Smooth muscle cell (in vitro differentiated cells): ENCODE measurements around the gene GMIP. TPM values are rescaled to one million over a fixed set of nuclear protein-coding genes. Genes with fewer than 3 reads are reported as not detected.
"Not testable (repeated sequence)": the region's sequence is repeated elsewhere in the genome, so short reads cannot be mapped to it uniquely, and the experiment has no call there.

Source experiments
- DNase-seq: peaks from one replicate; lab custom pipeline; 2025; ENCODE audit not compliant: unreplicated experiment; lab: John Stamatoyannopoulos, UW
- H2AFZ ChIP-seq: fragments of 200-600 bp; sonication (generic); 2 replicates; pipeline ENCODE4 v1.6.0; 2016; ENCODE audit warnings: antibody characterized with exemption, low read depth, mild to moderate bottlenecking
- H3F3A ChIP-seq: fragments of 200-600 bp; sonication (generic); 2 replicates; pipeline ENCODE4 v1.6.0; 2017; ENCODE audit warnings: antibody characterized with exemption, low read depth
- H3K27ac ChIP-seq: fragments of 200-600 bp; sonication (generic); 2 replicates; pipeline ENCODE4 v1.5.1; 2016; ENCODE audit warnings: low read depth, mild to moderate bottlenecking
- H3K27me3 ChIP-seq: fragments of 200-600 bp; sonication (generic); 2 replicates; pipeline ENCODE4 v1.6.1; 2016; ENCODE audit warnings: low read depth, mild to moderate bottlenecking
- H3K36me3 ChIP-seq: fragments of 200-600 bp; sonication (generic); 2 replicates; pipeline ENCODE4 v1.5.1; 2016; ENCODE audit warnings: low read depth
- H3K4me1 ChIP-seq: fragments of 200-600 bp; sonication (generic); 2 replicates; pipeline ENCODE4 v1.5.1; 2016; ENCODE audit warnings: low read depth
- H3K4me2 ChIP-seq: fragments of 200-600 bp; sonication (generic); 2 replicates; pipeline ENCODE4 v1.6.0; 2016; ENCODE audit warnings: mild to moderate bottlenecking
- H3K4me3 ChIP-seq: fragments of 200-600 bp; sonication (generic); 2 replicates; pipeline ENCODE4 v1.5.1; 2016; ENCODE audit warnings: mild to moderate bottlenecking
- H3K79me2 ChIP-seq: fragments of 200-600 bp; sonication (generic); 2 replicates; pipeline ENCODE4 v1.6.0; 2016; ENCODE audit warnings: low read depth, mild to moderate bottlenecking
- H3K9ac ChIP-seq: fragments of 200-600 bp; sonication (generic); 2 replicates; pipeline ENCODE4 v1.6.0; 2016; ENCODE audit warnings: low read depth
- H3K9me3 ChIP-seq: fragments of 200-600 bp; sonication (generic); replicated peaks from 2 replicates; pipeline ENCODE4 v1.5.1; 2016; ENCODE audit warnings: low read depth
- H4K20me1 ChIP-seq: fragments of 200-600 bp; sonication (generic); 2 replicates; pipeline ENCODE4 v1.6.0; 2016; ENCODE audit warnings: low read depth
- CTCF ChIP-seq: fragments of 200-600 bp; sonication (generic); IDR thresholded peaks from 2 replicates; pipeline ENCODE4 v1.5.1; 2017; ENCODE audit warnings: borderline replicate concordance, mild to moderate bottlenecking, antibody characterized with exemption; ENCODE audit not compliant: insufficient read depth, poor library complexity, severe bottlenecking
- WGBS: methylation state at CpG from one replicate; pipeline ENCODE4 v1.1.7; 2016; ENCODE audit warnings: low lambda C conversion rate; 5-methylcytosine and 5-hydroxymethylcytosine counted together
- polyA plus RNA-seq: library from polyadenylated mRNA; unstranded; fragments of >200 nt; fragmentation: Nextera tagmentation; extraction: Ambion mirVana; gene quantifications from 2 replicates; pipeline ENCODE4 v1.2.1, GENCODE V29; 2016
- total RNA-seq: library from RNA; depleted of rRNA; stranded (reverse); fragments of >200 nt; gene quantifications from 2 replicates; pipeline ENCODE4 v1.2.3, GENCODE V29; 2014

GMIP gene
- total and polyA plus RNA-seq, 2 experiments from 2014 or later, result 3.9 to 19.5 TPM

DNA sequence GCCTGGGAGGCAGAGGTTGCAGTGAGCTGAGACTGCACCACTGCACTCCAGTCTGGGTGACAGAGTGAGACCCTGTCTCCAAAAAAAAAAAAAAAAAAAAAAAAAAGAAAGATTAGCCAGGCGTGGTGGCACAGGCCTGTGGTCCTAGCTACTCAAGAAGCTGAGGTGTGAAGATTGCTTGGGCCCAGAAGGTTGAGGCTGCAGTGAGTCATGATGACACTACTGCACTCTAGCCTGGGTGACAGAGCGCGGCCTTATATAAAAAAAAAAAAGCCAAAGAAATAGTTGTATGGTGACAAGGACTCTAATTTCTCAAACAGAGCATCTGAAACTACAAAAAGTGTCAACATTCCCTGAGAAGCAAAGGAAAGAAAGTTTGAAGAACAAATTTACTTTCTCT, 28.4 kb downstream of the GMIP start:
- no peaks in the 10 kb centered on the region for H3K79me2 ChIP-seq
- H3K4me2 ChIP-seq, result no peak overlapping the region
- H3K9ac ChIP-seq, result no peak overlapping the region
- no peaks in the 10 kb centered on the region for H3K9me3 ChIP-seq
- no peaks in the 10 kb centered on the region for H3K4me1 ChIP-seq
- no peaks in the 10 kb centered on the region for H3K36me3 ChIP-seq
- H3K4me3 ChIP-seq, result no peak overlapping the region
- H2AFZ ChIP-seq, result no peak overlapping the region
- no peaks in the 10 kb centered on the region for H3K27me3 ChIP-seq
- no peaks in the 10 kb centered on the region for H3F3A ChIP-seq
- no peak for TF ChIP-seq CTCF
- no peak for DNase-seq
- 67% methylated on average over 3 of the region's 3 CpGs for WGBS
- no peaks in the 10 kb centered on the region for H4K20me1 ChIP-seq
- no peak overlapping the region for H3K27ac ChIP-seq

GRCh38 chr19:19613506-19613905, 30.0 kb downstream of the GMIP start:
- Histone ChIP-seq H3K27ac (peak overlapping the region; percentile 35), H3K4me3 (no peak overlapping the region), H3K4me1 (no peaks in the 10 kb centered on the region)

GRCh38 chr19:19610376-19611202, 32.9 kb downstream of the GMIP start:
- no peak overlapping the region for H3K27ac ChIP-seq
- no peaks in the 10 kb centered on the region for H3K27me3 ChIP-seq
- no peak for DNase-seq
- no peak overlapping the region for H2AFZ ChIP-seq
- H3K4me3 ChIP-seq, result no peak overlapping the region
- TF ChIP-seq CTCF, result no peak
- H3K4me1 ChIP-seq, result no peaks in the 10 kb centered on the region
- H3K4me2 ChIP-seq, result no peak overlapping the region
- no peaks in the 10 kb centered on the region for H3F3A ChIP-seq
- 96% methylated on average over 10 of the region's 10 CpGs for WGBS
- no peaks in the 10 kb centered on the region for H3K36me3 ChIP-seq
- H4K20me1 ChIP-seq, result no peaks in the 10 kb centered on the region
- H3K9ac ChIP-seq, result no peak overlapping the region
- no peaks in the 10 kb centered on the region for H3K9me3 ChIP-seq
- H3K79me2 ChIP-seq, result no peaks in the 10 kb centered on the region

More at GRCh38 chr19:19613506-19613905, 30.0 kb downstream of the GMIP start:
- no peak overlapping the region for H2AFZ ChIP-seq
- no peak overlapping the region for H3K9ac ChIP-seq
- H3K27me3 ChIP-seq, result no peaks in the 10 kb centered on the region
- TF ChIP-seq CTCF, result no peak
- no peaks in the 10 kb centered on the region for H3K79me2 ChIP-seq
- WGBS, result 57% methylated on average over 4 of the region's 4 CpGs
- no peaks in the 10 kb centered on the region for H3K9me3 ChIP-seq
- no peaks in the 10 kb centered on the region for H3K36me3 ChIP-seq
- DNase-seq, result no peak
- no peak overlapping the region for H3K4me2 ChIP-seq
- no peaks in the 10 kb centered on the region for H3F3A ChIP-seq
- no peaks in the 10 kb centered on the region for H4K20me1 ChIP-seq

DNA sequence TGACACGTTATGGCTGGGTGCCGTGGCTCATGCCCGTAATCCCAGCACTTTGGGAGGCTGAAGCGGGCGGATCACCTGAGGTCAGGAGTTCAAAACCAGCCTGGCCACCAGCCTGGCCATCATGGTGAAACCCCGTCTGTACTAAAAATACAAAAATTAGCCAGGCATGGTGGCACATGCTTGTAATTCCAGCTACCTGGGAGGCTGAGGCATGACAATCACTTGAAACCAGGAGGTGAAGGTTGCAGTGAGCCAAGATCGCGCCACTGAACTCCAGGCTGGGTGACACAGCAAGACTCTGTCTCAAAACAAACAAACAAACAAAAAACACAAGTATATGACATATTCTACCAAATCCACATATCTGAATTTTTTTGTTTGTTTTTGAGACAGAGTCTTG, 36.8 kb downstream of the GMIP start:
- H4K20me1 ChIP-seq, H3K27ac ChIP-seq, H3K9ac ChIP-seq, H3K79me2 ChIP-seq, DNase-seq, H3K4me3 ChIP-seq, H3K36me3 ChIP-seq, H3K4me1 ChIP-seq, H2AFZ ChIP-seq, H3F3A ChIP-seq, H3K27me3 ChIP-seq, H3K4me2 ChIP-seq, H3K9me3 ChIP-seq: not testable (repeated sequence)
- 92% methylated on average over 8 of the region's 8 CpGs for WGBS
